ENCODE data around the gene GSK3B.

The GSK3B gene

DNA sequence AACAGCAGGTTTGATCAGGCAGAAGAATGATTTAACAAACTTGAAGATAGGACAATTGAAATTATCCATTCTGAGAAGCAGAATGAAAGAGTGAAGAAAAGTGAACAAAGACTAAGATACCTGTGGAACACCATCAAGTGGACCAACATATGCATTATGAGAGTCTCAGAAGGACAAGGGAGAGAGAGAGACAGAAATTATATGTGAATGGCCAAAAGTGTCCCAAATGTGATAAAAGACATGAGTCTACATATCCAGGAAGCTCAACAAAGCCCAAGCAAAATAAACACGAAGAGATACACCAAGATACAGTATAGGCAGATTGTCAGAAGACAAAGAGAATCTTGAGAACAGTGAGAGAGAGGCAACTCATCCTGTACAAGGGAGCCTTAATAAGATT lies 317.9 kb downstream of the GSK3B start:
- no peak for DNase-seq (ENCODE audit: low read depth)

DNA sequence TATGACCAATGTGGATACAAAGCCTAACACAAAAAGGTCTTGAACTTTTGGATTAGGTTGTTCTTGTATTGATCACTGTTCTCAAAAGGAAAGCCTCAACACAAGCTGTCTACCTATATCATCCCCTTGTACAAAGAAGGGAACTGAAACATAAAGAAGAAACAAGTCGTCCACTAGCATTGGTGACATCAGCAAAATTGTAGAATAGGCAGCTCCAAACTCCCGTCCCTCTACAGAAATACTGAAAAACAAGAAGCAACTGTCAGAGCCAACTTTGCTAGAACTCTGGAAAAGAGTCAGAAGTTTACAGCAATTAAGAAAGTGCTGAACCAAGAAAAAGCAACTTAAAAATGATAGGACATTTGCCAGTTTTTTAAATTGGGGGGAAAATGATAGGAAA lies 319.8 kb downstream of the GSK3B start:
- DNase-seq (ENCODE audit: low read depth), result no peak
